Erythroblast (primary cell): ENCODE results near the gene PACS1.

ENCODE experiments used
- GATA1 ChIP-seq: IDR thresholded peaks from 2 replicates; pipeline ENCODE4 v1.6.1; 2011; ENCODE audit warnings: low read depth, mild to moderate bottlenecking, control low read depth, low read length, moderate library complexity
- POLR2A ChIP-seq: IDR thresholded peaks from 2 replicates; pipeline ENCODE4 v1.6.1; 2011; ENCODE audit warnings: mild to moderate bottlenecking, low read length

- TF ChIP-seq POLR2A (no peak), GATA1 (no peak)
Observed at GRCh38 chr11:66048547-66049323, 21.3 kb upstream of the PACS1 start, which contains the start of gene GAL3ST3.
